GM12878 (cell line): ENCODE results near the gene ACSS1. TPM values are rescaled to one million over a fixed set of nuclear protein-coding genes. Genes with fewer than 3 reads are reported as not detected.

Experiments used
- ATAC-seq: fragments of 200-7000 bp; cut with Tn5 transposase; 3 replicates; pipeline ENCODE4 v1.9.1; 2020; ENCODE audit warnings: mild to moderate bottlenecking, moderate library complexity
- BruUV-seq: library from RNA; stranded (reverse); fragments of 400-500 nt; replicated peaks from 2 replicates; lab custom pipeline; 2021; lab: Mats Ljungman, UMichigan
- CTCF ChIA-PET: fragments of 300-600 bp; sonication (Branson Sonifier 250); formaldehyde crosslinking; extraction: SDS; loops from one replicate; lab custom pipeline; 2021; ENCODE audit warnings: inconsistent platforms; lab: Yijun Ruan, JAX
- POLR2A ChIA-PET: fragments of 350-600 bp; formaldehyde crosslinking; extraction: SDS; loops from one replicate; lab custom pipeline; 2021; ENCODE audit warnings: inconsistent platforms; lab: Charles Lee
- RAD21 ChIA-PET: fragments of 300-600 bp; sonication (Branson Sonifier 250); formaldehyde crosslinking; loops from one replicate; lab custom pipeline; 2023; ENCODE audit warnings: antibody characterized with exemption; ENCODE audit not compliant: unreplicated experiment; lab: Charles Lee
- SMC1A ChIA-PET: fragments of 300-600 bp; sonication (Branson Sonifier 250); formaldehyde crosslinking; loops from one replicate; lab custom pipeline; 2023; ENCODE audit not compliant: unreplicated experiment, uncharacterized antibody; lab: Charles Lee
- DNase-seq: peaks from one replicate; pipeline ENCODE4 v3.0.0-alpha.2; 2011; ENCODE audit warnings: low read depth, low spot score
- FAIRE-seq: peaks from 3 replicates; lab custom pipeline; 2011; peaks lifted over from hg19 to GRCh38; lab: Jason Lieb, UNC
- H2AFZ ChIP-seq: 2 replicates; pipeline ENCODE4 v1.6.0; 2011; ENCODE audit warnings: low read depth, low read length, control low read depth; ENCODE audit not compliant: control insufficient read depth
- H3K27ac ChIP-seq: 2 replicates; pipeline ENCODE4 v1.5.1; 2011; ENCODE audit warnings: control low read depth; ENCODE audit not compliant: control insufficient read depth, insufficient read depth
- H3K27me3 ChIP-seq, 2 experiments: replicated peaks in 1 of 2; 2 replicates each; pipeline versions ENCODE4 v1.6.0 to v1.6.1; 2011; ENCODE audit warnings: low read length in 1 of 2; ENCODE audit not compliant: control insufficient read depth in 2 of 2, insufficient read depth in 2 of 2
- H3K36me3 ChIP-seq, 2 experiments: 2 replicates each; pipeline ENCODE4 v1.5.1; 2011; ENCODE audit warnings: low read length in 1 of 2; ENCODE audit not compliant: control insufficient read depth in 2 of 2, insufficient read depth in 2 of 2
- H3K4me1 ChIP-seq: 2 replicates; pipeline ENCODE4 v1.6.1; 2011; ENCODE audit warnings: mild to moderate bottlenecking, low read length, moderate library complexity, mixed read lengths; ENCODE audit not compliant: control insufficient read depth, insufficient read depth
- H3K4me2 ChIP-seq: 2 replicates; pipeline ENCODE4 v1.6.0; 2011; ENCODE audit warnings: control low read depth; ENCODE audit not compliant: control insufficient read depth, insufficient read depth
- H3K4me3 ChIP-seq: fragments of 200-600 bp; sonication (generic); 2 replicates; pipeline ENCODE4 v1.5.1; 2016
- H3K79me2 ChIP-seq: 2 replicates; pipeline ENCODE4 v1.6.0; 2011; ENCODE audit warnings: low read length; ENCODE audit not compliant: control insufficient read depth, insufficient read depth
- H3K9ac ChIP-seq: 2 replicates; pipeline ENCODE4 v1.8.0; 2011; ENCODE audit warnings: low read length, control low read depth, mixed read lengths; ENCODE audit not compliant: control insufficient read depth, insufficient read depth
- H3K9me3 ChIP-seq: replicated peaks from 3 replicates; pipeline ENCODE4 v1.5.1; 2011; ENCODE audit warnings: mild to moderate bottlenecking, low read length; ENCODE audit not compliant: control insufficient read depth, insufficient read depth
- H4K20me1 ChIP-seq: 2 replicates; pipeline ENCODE4 v1.6.0; 2011; ENCODE audit not compliant: control insufficient read depth, insufficient read depth
- CBX3 ChIP-seq: fragments of 200-600 bp; sonication (generic); IDR thresholded peaks from 2 replicates; pipeline ENCODE4 v1.6.1; 2016; ENCODE audit warnings: low read depth, borderline replicate concordance
- FOS ChIP-seq: IDR thresholded peaks from 3 replicates; pipeline ENCODE4 v1.6.1; 2011; ENCODE audit warnings: borderline replicate concordance; ENCODE audit not compliant: insufficient read length; ENCODE audit errors: extremely low read depth
- GATAD2B ChIP-seq: fragments of 450-650 bp; conservative IDR thresholded peaks from 2 replicates; pipeline ENCODE4 v1.6.1; 2017; ENCODE audit warnings: low read depth, mild to moderate bottlenecking, moderate library complexity
- JUNB ChIP-seq: IDR thresholded peaks from 2 replicates; pipeline ENCODE4 v1.6.1; 2016; ENCODE audit warnings: antibody characterized with exemption, mild to moderate bottlenecking
- MXI1 ChIP-seq: fragments of 150-350 bp; IDR thresholded peaks from 2 replicates; pipeline ENCODE4 v1.6.1; 2011; ENCODE audit warnings: low read depth, mild to moderate bottlenecking, inconsistent platforms, low read length, improper control_type of control experiment
- RAD51 ChIP-seq: fragments of 450-650 bp; IDR thresholded peaks from 2 replicates; pipeline ENCODE4 v1.6.1; 2016; ENCODE audit warnings: moderate library complexity, mild to moderate bottlenecking, inconsistent platforms
- RCOR1 ChIP-seq: conservative IDR thresholded peaks from 2 replicates; pipeline ENCODE4 v1.6.1; 2012; ENCODE audit warnings: low read depth, low read length, improper control_type of control experiment
- SUZ12 ChIP-seq: fragments of 200-600 bp; sonication (generic); IDR thresholded peaks from one replicate; pipeline ENCODE4 v1.6.1; 2018; ENCODE audit warnings: antibody characterized with exemption, mild to moderate bottlenecking; ENCODE audit not compliant: unreplicated experiment
- TARDBP ChIP-seq: IDR thresholded peaks from 2 replicates; pipeline ENCODE4 v1.6.1; 2016; ENCODE audit warnings: borderline replicate concordance
- WGBS: methylation state at CpG from one replicate; pipeline ENCODE4 v1.1.6; 2016; ENCODE audit warnings: low lambda C conversion rate; ENCODE audit not compliant: insufficient replicate concordance, insufficient coverage; ENCODE audit errors: missing lambda C conversion rate; 5-methylcytosine and 5-hydroxymethylcytosine counted together
- in situ Hi-C: fragments of 300-500 bp; cut with MboI; formaldehyde crosslinking; loops from 9 replicates; pipeline ENCODE4 v1.14.3; 2018; ENCODE audit warnings: mixed read lengths
- intact Hi-C: fragments of 100-400 bp; cut with micrococcal nuclease; formaldehyde crosslinking; loops from one replicate; pipeline ENCODE4 v1.14.2; 2022; ENCODE audit not compliant: unreplicated experiment
- polyA plus RNA-seq, 11 experiments: library from polyadenylated mRNA; depleted of rRNA in 4 of 11; unstranded in 6 of 11; stranded (reverse) in 5 of 11; fragments of >200 nt; fragmentation: Nextera tagmentation in 4 of 11; fragmentation: Illumina TruSeq in 1 of 11; extraction: Ambion mirVana in 4 of 11; extraction: Trizol in 1 of 11; gene quantifications; 1 replicate in 1 of 11; 2 replicates in 10 of 11; pipeline versions ENCODE4 v1.2.1 to v1.2.3, GENCODE V29; 2011 to 2016; ENCODE audit warnings: inconsistent platforms in 2 of 11, missing spikeins in 2 of 11, low read depth in 1 of 11
- total RNA-seq, 4 experiments: library from RNA; depleted of rRNA in 3 of 4; stranded (reverse); fragments of >200 nt in 3 of 4; fragmentation: Illumina TruSeq in 1 of 4; extraction: Trizol in 1 of 4; gene quantifications; 2 replicates each; pipeline versions ENCODE4 v1.2.1 to v1.2.3, GENCODE V29; 2013 to 2021
- TF ChIP-seq, protein P1 (sequence below): fragments of 450-650 bp; IDR thresholded peaks from 2 replicates; pipeline ENCODE4 v1.6.1; 2016; ENCODE audit warnings: mild to moderate bottlenecking
- TF ChIP-seq, protein P2 (sequence below): IDR thresholded peaks from 2 replicates; pipeline ENCODE4 v1.6.1; 2012; ENCODE audit warnings: improper control_type of control experiment, low read depth, low read length; ENCODE audit not compliant: insufficient replicate concordance
- TF ChIP-seq, protein P3 (sequence below): fragments of 450-650 bp; IDR thresholded peaks from 2 replicates; pipeline ENCODE4 v1.6.1; 2016; ENCODE audit warnings: mild to moderate bottlenecking, moderate library complexity, borderline replicate concordance

Gene ACSS1
- total and polyA plus RNA-seq, 10 of the 15 experiments (the other 5 are each of a cell fraction or from before 2014, with no cell fraction given): 1.3 to 44.9 (median 31.1) TPM

DNA sequence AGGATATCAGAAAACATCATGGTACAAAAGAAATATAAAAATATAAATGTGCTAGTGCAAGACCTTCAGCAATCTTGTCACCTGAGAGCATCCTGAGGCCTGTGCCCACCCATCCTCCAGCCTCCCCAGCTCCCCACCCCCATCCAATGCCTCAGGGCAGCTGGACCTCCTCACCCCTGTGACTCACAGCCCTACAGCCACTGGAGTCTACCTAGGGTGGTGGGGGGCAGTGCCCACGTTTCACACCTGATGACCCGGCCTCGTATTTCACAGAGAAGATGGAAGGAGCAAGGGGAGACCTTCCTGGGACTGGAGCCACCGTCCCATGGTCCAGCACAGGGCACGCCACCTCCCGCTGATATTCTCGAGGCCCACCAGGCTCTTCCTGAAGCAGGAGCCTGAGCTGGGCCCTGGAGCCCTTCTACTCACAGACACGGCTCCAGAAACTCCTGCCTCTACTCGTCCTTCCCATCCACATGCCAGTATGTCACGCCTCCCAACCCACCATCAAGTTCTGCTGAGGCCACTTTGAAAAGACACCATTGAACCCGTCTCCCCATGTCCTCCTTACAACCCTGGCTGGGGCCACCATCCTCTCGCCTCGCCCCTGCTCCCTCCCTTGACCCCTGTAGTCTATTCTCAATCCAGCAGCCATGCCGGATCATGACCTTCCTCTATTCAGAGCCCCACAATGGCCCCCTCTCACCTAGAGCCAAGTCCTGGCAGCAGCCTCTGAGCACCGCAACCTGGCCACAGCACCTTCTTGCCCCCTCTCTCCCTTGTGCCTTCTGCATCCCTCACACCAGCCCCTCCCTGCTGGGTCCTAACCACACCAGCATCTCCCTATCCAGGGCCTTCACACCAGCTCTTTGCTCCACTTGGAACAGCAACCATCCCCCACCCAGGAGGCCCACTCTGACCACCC lies 78.6 kb downstream of the ACSS1 start:
- H3K9me3 ChIP-seq: peaks cover 17% of the 10 kb centered on the region; the same call in 2 of the 3 replicates
- FAIRE-seq (no peak), ATAC-seq (no peak), DNase-seq (no peak)
- ChIA-PET RAD21 (no interaction called here), CTCF (no interaction called here), POLR2A (no interaction called here), SMC1A (interaction anchor here (2.1 kb wide), 1 partner anchor 9 kb away, joined by 4 read pairs; no protein-coding TSS in a partner anchor)
- H3K4me3 ChIP-seq: no peak overlapping the region
- H3K4me1 ChIP-seq: no peaks in the 10 kb centered on the region
- H3K9ac ChIP-seq: no peak overlapping the region
- no TSS peak for BruUV-seq
- WGBS: 96% methylated on average over 15 of the region's 15 CpGs
- H2AFZ ChIP-seq: no peak overlapping the region
- peaks cover 16% of the 10 kb centered on the region in 2 experiments for H3K36me3 ChIP-seq
- H3K4me2 ChIP-seq: no peak overlapping the region
- H3K27ac ChIP-seq: no peak overlapping the region
- H3K79me2 ChIP-seq: no peaks in the 10 kb centered on the region; the same call in 1 of the 2 replicates
- no peaks in the 10 kb centered on the region for H4K20me1 ChIP-seq
- intact Hi-C loops (no loop called here), in situ Hi-C loops (no loop called here)
- H3K27me3 ChIP-seq: no peaks in the 10 kb centered on the region
- TF ChIP-seq, protein P1, sequence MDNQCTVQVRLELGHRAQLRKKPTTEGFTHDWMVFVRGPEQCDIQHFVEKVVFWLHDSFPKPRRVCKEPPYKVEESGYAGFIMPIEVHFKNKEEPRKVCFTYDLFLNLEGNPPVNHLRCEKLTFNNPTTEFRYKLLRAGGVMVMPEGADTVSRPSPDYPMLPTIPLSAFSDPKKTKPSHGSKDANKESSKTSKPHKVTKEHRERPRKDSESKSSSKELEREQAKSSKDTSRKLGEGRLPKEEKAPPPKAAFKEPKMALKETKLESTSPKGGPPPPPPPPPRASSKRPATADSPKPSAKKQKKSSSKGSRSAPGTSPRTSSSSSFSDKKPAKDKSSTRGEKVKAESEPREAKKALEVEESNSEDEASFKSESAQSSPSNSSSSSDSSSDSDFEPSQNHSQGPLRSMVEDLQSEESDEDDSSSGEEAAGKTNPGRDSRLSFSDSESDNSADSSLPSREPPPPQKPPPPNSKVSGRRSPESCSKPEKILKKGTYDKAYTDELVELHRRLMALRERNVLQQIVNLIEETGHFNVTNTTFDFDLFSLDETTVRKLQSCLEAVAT: no peak
- TF ChIP-seq SUZ12 (no peak), FOS (no peak), RCOR1 (no peak), RAD51 (no peak), TARDBP (no peak), GATAD2B (no peak), MXI1 (no peak), CBX3 (no peak), JUNB (no peak)
- TF ChIP-seq, protein P2, sequence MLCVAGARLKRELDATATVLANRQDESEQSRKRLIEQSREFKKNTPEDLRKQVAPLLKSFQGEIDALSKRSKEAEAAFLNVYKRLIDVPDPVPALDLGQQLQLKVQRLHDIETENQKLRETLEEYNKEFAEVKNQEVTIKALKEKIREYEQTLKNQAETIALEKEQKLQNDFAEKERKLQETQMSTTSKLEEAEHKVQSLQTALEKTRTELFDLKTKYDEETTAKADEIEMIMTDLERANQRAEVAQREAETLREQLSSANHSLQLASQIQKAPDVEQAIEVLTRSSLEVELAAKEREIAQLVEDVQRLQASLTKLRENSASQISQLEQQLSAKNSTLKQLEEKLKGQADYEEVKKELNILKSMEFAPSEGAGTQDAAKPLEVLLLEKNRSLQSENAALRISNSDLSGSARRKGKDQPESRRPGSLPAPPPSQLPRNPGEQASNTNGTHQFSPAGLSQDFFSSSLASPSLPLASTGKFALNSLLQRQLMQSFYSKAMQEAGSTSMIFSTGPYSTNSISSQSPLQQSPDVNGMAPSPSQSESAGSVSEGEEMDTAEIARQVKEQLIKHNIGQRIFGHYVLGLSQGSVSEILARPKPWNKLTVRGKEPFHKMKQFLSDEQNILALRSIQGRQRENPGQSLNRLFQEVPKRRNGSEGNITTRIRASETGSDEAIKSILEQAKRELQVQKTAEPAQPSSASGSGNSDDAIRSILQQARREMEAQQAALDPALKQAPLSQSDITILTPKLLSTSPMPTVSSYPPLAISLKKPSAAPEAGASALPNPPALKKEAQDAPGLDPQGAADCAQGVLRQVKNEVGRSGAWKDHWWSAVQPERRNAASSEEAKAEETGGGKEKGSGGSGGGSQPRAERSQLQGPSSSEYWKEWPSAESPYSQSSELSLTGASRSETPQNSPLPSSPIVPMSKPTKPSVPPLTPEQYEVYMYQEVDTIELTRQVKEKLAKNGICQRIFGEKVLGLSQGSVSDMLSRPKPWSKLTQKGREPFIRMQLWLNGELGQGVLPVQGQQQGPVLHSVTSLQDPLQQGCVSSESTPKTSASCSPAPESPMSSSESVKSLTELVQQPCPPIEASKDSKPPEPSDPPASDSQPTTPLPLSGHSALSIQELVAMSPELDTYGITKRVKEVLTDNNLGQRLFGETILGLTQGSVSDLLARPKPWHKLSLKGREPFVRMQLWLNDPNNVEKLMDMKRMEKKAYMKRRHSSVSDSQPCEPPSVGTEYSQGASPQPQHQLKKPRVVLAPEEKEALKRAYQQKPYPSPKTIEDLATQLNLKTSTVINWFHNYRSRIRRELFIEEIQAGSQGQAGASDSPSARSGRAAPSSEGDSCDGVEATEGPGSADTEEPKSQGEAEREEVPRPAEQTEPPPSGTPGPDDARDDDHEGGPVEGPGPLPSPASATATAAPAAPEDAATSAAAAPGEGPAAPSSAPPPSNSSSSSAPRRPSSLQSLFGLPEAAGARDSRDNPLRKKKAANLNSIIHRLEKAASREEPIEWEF: no peak
- TF ChIP-seq, protein P3, sequence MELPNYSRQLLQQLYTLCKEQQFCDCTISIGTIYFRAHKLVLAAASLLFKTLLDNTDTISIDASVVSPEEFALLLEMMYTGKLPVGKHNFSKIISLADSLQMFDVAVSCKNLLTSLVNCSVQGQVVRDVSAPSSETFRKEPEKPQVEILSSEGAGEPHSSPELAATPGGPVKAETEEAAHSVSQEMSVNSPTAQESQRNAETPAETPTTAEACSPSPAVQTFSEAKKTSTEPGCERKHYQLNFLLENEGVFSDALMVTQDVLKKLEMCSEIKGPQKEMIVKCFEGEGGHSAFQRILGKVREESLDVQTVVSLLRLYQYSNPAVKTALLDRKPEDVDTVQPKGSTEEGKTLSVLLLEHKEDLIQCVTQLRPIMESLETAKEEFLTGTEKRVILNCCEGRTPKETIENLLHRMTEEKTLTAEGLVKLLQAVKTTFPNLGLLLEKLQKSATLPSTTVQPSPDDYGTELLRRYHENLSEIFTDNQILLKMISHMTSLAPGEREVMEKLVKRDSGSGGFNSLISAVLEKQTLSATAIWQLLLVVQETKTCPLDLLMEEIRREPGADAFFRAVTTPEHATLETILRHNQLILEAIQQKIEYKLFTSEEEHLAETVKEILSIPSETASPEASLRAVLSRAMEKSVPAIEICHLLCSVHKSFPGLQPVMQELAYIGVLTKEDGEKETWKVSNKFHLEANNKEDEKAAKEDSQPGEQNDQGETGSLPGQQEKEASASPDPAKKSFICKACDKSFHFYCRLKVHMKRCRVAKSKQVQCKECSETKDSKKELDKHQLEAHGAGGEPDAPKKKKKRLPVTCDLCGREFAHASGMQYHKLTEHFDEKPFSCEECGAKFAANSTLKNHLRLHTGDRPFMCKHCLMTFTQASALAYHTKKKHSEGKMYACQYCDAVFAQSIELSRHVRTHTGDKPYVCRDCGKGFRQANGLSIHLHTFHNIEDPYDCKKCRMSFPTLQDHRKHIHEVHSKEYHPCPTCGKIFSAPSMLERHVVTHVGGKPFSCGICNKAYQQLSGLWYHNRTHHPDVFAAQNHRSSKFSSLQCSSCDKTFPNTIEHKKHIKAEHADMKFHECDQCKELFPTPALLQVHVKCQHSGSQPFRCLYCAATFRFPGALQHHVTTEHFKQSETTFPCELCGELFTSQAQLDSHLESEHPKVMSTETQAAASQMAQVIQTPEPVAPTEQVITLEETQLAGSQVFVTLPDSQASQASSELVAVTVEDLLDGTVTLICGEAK: no peak
